Ishikawa (cell line): ENCODE data around the gene RITA1.
A peak's percentile ranks its signal among the peaks of the same experiment; 100 is the strongest.

ENCODE experiments used
- CEBPB ChIP-seq: IDR thresholded peaks from 2 replicates; pipeline ENCODE4 v1.6.1; 2012
- CREB1 ChIP-seq: IDR thresholded peaks from 2 replicates; pipeline ENCODE4 v1.6.1; 2012; ENCODE audit warnings: low read depth
- EGR1 ChIP-seq: IDR thresholded peaks from 2 replicates; pipeline ENCODE4 v1.6.1; 2012
- EP300 ChIP-seq: IDR thresholded peaks from 2 replicates; pipeline ENCODE4 v1.6.1; 2012; ENCODE audit warnings: borderline replicate concordance
- FOXM1 ChIP-seq: IDR thresholded peaks from 2 replicates; pipeline ENCODE4 v1.6.1; 2012; ENCODE audit warnings: low read depth, borderline replicate concordance
- MAX ChIP-seq: IDR thresholded peaks from 2 replicates; pipeline ENCODE4 v1.6.1; 2012
- NFIC ChIP-seq: IDR thresholded peaks from 2 replicates; pipeline ENCODE4 v1.6.1; 2012
- RAD21 ChIP-seq: IDR thresholded peaks from 2 replicates; pipeline ENCODE4 v1.6.1; 2012; ENCODE audit warnings: low read depth
- REST ChIP-seq: IDR thresholded peaks from 2 replicates; pipeline ENCODE4 v1.6.1; 2012; ENCODE audit warnings: low read depth, mild to moderate bottlenecking
- TAF1 ChIP-seq: IDR thresholded peaks from 2 replicates; pipeline ENCODE4 v1.6.1; 2012; ENCODE audit warnings: low read depth, mild to moderate bottlenecking
- TCF12 ChIP-seq: IDR thresholded peaks from 2 replicates; pipeline ENCODE4 v1.6.1; 2012; ENCODE audit warnings: low read depth
- TEAD4 ChIP-seq: IDR thresholded peaks from 2 replicates; pipeline ENCODE4 v1.6.1; 2012
- USF1 ChIP-seq: IDR thresholded peaks from 2 replicates; pipeline ENCODE4 v1.6.1; 2012
- YY1 ChIP-seq: IDR thresholded peaks from 2 replicates; pipeline ENCODE4 v1.6.1; 2012; ENCODE audit warnings: low read depth
- ZBTB7A ChIP-seq: IDR thresholded peaks from 2 replicates; pipeline ENCODE4 v1.6.1; 2012; ENCODE audit warnings: low read depth

The RITA1 gene

DNA sequence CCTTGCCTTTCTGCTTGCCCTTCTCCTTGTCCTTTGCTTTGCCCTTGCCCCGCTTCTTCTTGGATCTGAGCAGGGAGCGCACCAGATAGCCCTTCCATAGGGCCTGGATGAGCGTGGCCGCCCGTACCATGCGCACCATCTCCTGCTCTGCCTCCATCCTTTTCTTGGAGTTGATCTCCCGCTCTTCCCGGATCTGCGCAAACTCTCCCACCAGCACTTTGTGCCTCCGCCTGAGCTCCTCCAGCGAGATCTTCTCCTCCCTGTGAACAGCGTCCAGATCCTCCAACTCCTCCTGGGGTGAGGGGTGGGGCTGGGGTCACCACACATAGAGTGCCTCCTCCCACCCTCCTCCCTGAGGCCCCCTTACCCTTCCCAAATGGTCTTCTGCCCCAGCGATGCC lies 10.1 kb downstream of the RITA1 start:
- TF ChIP-seq RAD21 (no peak), CEBPB (no peak), USF1 (no peak), CREB1 (no peak), FOXM1 (no peak), EGR1 (no peak), MAX (no peak), TCF12 (no peak), ZBTB7A (no peak), TEAD4 (no peak), YY1 (no peak), TAF1 (no peak), EP300 (no peak)

GRCh38 chr12:113196582-113196981 lies 11.1 kb downstream of the RITA1 start:
- no peak for TF ChIP-seq RAD21
- TF ChIP-seq NFIC, result no peak
- no peak for TF ChIP-seq TCF12
- no peak for TF ChIP-seq USF1
- TF ChIP-seq EGR1, result no peak
- TF ChIP-seq TAF1, result no peak
- no peak for TF ChIP-seq EP300

DNA sequence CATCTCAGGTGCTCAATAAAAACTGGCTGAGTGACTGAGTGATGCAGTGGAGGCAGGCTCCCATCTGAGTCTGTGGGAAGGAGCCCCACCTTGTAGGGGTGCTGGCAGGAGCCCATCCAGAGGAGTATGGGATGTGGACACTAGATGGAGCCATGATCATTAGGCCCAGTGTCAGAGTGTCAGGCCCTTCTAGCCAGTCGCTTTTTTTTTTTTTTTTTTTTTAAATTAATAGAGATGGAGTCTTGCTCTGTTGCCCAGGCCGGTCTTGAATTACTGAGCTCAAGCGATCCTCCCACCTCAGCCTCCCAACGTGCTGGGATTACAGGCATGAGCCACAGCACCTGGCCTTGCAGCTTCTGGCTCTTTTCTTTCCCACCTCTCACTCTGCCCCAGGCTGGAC lies 11.5 kb downstream of the RITA1 start:
- TF ChIP-seq EP300, result no peak
- no peak for TF ChIP-seq FOXM1
- TF ChIP-seq REST, result no peak
- no peak for TF ChIP-seq EGR1
- TF ChIP-seq ZBTB7A, result no peak
- TF ChIP-seq NFIC, result peak; percentile 21; the same call in 1 of the 2 replicates
- no peak for TF ChIP-seq TCF12
- TF ChIP-seq YY1, result no peak
- TF ChIP-seq RAD21, result peak; percentile 84
- TF ChIP-seq CEBPB, result no peak
- no peak for TF ChIP-seq MAX
- no peak for TF ChIP-seq TEAD4
- no peak for TF ChIP-seq USF1
- no peak for TF ChIP-seq TAF1
- no peak for TF ChIP-seq CREB1

DNA sequence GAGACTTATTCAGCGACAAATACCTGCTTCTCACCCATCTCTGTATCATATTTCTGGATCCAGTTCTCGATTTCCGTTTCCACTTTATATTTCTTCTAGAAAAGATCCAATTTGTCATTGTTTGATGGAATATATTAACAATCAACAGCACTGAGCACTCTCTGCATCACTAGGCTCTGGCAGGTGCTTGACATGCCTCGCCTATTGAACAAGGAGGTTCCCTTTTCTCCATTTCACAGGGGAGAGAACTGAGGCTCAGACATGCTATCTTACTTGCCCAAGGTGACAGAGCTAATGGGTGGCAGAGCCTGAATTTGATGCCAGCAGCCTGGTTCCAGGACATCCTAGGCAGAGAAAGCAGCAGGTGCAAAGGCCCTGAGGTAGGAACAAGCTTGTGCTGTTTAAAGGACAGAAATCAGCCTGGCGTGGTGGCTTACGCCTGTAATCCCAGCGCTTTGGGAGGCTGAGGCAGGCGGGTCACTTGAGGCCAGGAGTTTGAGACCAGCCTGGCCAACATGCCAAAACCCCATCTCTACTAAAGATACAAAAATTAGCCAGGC lies 12.1 kb downstream of the RITA1 start:
- TF ChIP-seq RAD21, result no peak
- TF ChIP-seq EGR1, result no peak
- no peak for TF ChIP-seq NFIC
- no peak for TF ChIP-seq CREB1
- no peak for TF ChIP-seq TAF1
- no peak for TF ChIP-seq USF1

- no peak for TF ChIP-seq TEAD4
- no peak for TF ChIP-seq MAX
- TF ChIP-seq EGR1, result no peak
- TF ChIP-seq CREB1, result no peak
- no peak for TF ChIP-seq EP300
- no peak for TF ChIP-seq REST
Measured at GRCh38 chr12:113198296-113198695, 12.8 kb downstream of the RITA1 start.
